A549 (cell line): Measurements from ENCODE around the gene LTBP3.

ENCODE experiments used
- CBX8 ChIP-seq: fragments of 200-600 bp; sonication (generic); IDR thresholded peaks from 2 replicates; pipeline ENCODE4 v1.6.1; 2016
- CEBPB ChIP-seq, 2 experiments: fragments of >200 bp in 1 of 2; sonication (Bioruptor Twin) in 1 of 2; formaldehyde crosslinking in 1 of 2; IDR thresholded peaks; 2 replicates each; pipeline ENCODE4 v1.6.1; 2012 to 2016
- CTCF ChIP-seq: fragments of >200 bp; sonication (Bioruptor Twin); formaldehyde crosslinking; IDR thresholded peaks from 3 replicates; pipeline ENCODE4 v1.5.1; 2016
- EHMT2 ChIP-seq: fragments of 200-600 bp; sonication (generic); IDR thresholded peaks from 2 replicates; pipeline ENCODE4 v1.6.1; 2016; ENCODE audit warnings: antibody characterized with exemption, low read depth, mild to moderate bottlenecking, moderate library complexity
- EP300 ChIP-seq, 2 experiments: fragments of >200 bp; sonication (Bioruptor Twin); formaldehyde crosslinking; IDR thresholded peaks; 2 replicates in 1 of 2; 3 replicates in 1 of 2; pipeline ENCODE4 v1.6.1; 2016 to 2017
- ESRRA ChIP-seq: fragments of 150-350 bp; IDR thresholded peaks from 2 replicates; pipeline ENCODE4 v1.6.1; 2014; ENCODE audit warnings: mild to moderate bottlenecking, low read length, borderline replicate concordance
- FOSL2 ChIP-seq, 2 experiments: fragments of 450-650 bp in 1 of 2; fragments of >200 bp in 1 of 2; sonication (Bioruptor Twin) in 1 of 2; formaldehyde crosslinking; IDR thresholded peaks; 2 replicates each; pipeline versions ENCODE4 v1.5.0 to v1.6.1; 2016 to 2020; ENCODE audit warnings: mild to moderate bottlenecking in 1 of 2, moderate library complexity in 1 of 2
- HMGXB4 ChIP-seq: fragments of 250-450 bp; sonication (Bioruptor Pico); IDR thresholded peaks from 2 replicates; pipeline ENCODE4 v1.5.0; 2021; ENCODE audit warnings: mild to moderate bottlenecking, moderate library complexity, borderline replicate concordance
- MAFK ChIP-seq: fragments of 450-650 bp; IDR thresholded peaks from 2 replicates; pipeline ENCODE4 v1.6.1; 2014; ENCODE audit not compliant: partially characterized antibody
- NFE2L2 ChIP-seq: fragments of 150-350 bp; conservative IDR thresholded peaks from 2 replicates; pipeline ENCODE4 v1.6.1; 2014; ENCODE audit warnings: low read length
- NPAS2 ChIP-seq: fragments of 250-450 bp; sonication (Bioruptor Pico); IDR thresholded peaks from 2 replicates; pipeline ENCODE4 v1.8.0; 2022; ENCODE audit warnings: mild to moderate bottlenecking, moderate library complexity, borderline replicate concordance
- NR3C1 ChIP-seq: fragments of >200 bp; sonication (Bioruptor Twin); formaldehyde crosslinking; IDR thresholded peaks from 3 replicates; pipeline ENCODE4 v1.6.1; 2017
- RAD21 ChIP-seq, 2 experiments: fragments of >200 bp in 1 of 2; sonication (Bioruptor Twin) in 1 of 2; formaldehyde crosslinking in 1 of 2; IDR thresholded peaks in 1 of 2; conservative IDR thresholded peaks in 1 of 2; 2 replicates in 1 of 2; 3 replicates in 1 of 2; pipeline ENCODE4 v1.6.1; 2012 to 2018; ENCODE audit warnings: inconsistent platforms in 1 of 2
- ZSCAN20 ChIP-seq: fragments of 250-450 bp; sonication (Bioruptor Pico); IDR thresholded peaks from 2 replicates; pipeline ENCODE4 v1.8.0; 2022; ENCODE audit warnings: mild to moderate bottlenecking, moderate library complexity

- TF ChIP-seq RAD21 (conservative IDR thresholded peaks at IDR 0.05 in 1 of 2, IDR thresholded peaks at IDR 0.05 in 1 of 2): no peak
- TF ChIP-seq NFE2L2: no peak
- no peak for TF ChIP-seq CTCF
- no peak for TF ChIP-seq CEBPB (IDR thresholded peaks at IDR 0.05)
- TF ChIP-seq HMGXB4: no peak
- TF ChIP-seq MAFK: no peak
- no peak for TF ChIP-seq EP300 (IDR thresholded peaks at IDR 0.05)
- no peak for TF ChIP-seq ESRRA
- no peak for TF ChIP-seq FOSL2 (IDR thresholded peaks at IDR 0.05)
- no peak for TF ChIP-seq FOSL2 (CRISPR knock-in tag; IDR thresholded peaks at IDR 0.05)
- TF ChIP-seq ZSCAN20: no peak
- TF ChIP-seq CBX8: no peak
- TF ChIP-seq NR3C1: no peak
- no peak for TF ChIP-seq EHMT2
- TF ChIP-seq NPAS2 (CRISPR knock-in tag): no peak
Measured at GRCh38 chr11:65584723-65585171, 26.6 kb upstream of the LTBP3 start.
